Right forelimb (tissue), 1 donor: ENCODE results near the gene WBP2NL.
"Not testable (repeated sequence)": the region's sequence is repeated elsewhere in the genome, so short reads cannot be mapped to it uniquely, and the experiment has no call there.

ENCODE experiments used
- DNase-seq: peaks from one replicate; pipeline ENCODE4 v3.0.0-alpha.2; 2018

Gene WBP2NL

GRCh38 chr22:42035256-42035655, 36.7 kb downstream of the WBP2NL start:
- DNase-seq, result no peak

- DNase-seq, result no peak
Observed at GRCh38 chr22:42039271-42039670, 40.7 kb downstream of the WBP2NL start.

- DNase-seq, result no peak
Observed at GRCh38 chr22:42041784-42042183, 43.2 kb downstream of the WBP2NL start.

GRCh38 chr22:42050641-42051180, 52.1 kb downstream of the WBP2NL start:
- DNase-seq, result no peak

GRCh38 chr22:42052765-42053164, 54.2 kb downstream of the WBP2NL start:
- no peak for DNase-seq

GRCh38 chr22:42056757-42057511, 58.3 kb downstream of the WBP2NL start:
- DNase-seq, result no peak

- no peak for DNase-seq
Observed at GRCh38 chr22:42060489-42060888, 61.9 kb downstream of the WBP2NL start.

GRCh38 chr22:42061041-42061440, 62.5 kb downstream of the WBP2NL start:
- DNase-seq, result no peak

- no peak for DNase-seq
Observed at GRCh38 chr22:42062506-42063170, 64.0 kb downstream of the WBP2NL start.

GRCh38 chr22:42064629-42065028, 66.0 kb downstream of the WBP2NL start:
- DNase-seq, result no peak

- no peak for DNase-seq
Observed at GRCh38 chr22:42065438-42066125, 67.0 kb downstream of the WBP2NL start.

GRCh38 chr22:42066126-42066761, 67.7 kb downstream of the WBP2NL start:
- no peak for DNase-seq

- no peak for DNase-seq
Observed at GRCh38 chr22:42066937-42067336, 68.3 kb downstream of the WBP2NL start.

- no peak for DNase-seq
Observed at GRCh38 chr22:42067671-42068251, 69.2 kb downstream of the WBP2NL start.

- DNase-seq, result peak; percentile 31
Observed at GRCh38 chr22:42068291-42068690, 69.7 kb downstream of the WBP2NL start.

GRCh38 chr22:42069801-42070516, 71.4 kb downstream of the WBP2NL start:
- DNase-seq, result no peak

GRCh38 chr22:42070517-42071422, 72.2 kb downstream of the WBP2NL start, which contains the start of gene NAGA:
Gene NAGA, minus strand, starts transcription at chr22:42070812. Its CDS starts 515 bp downstream, at chr22:42070297.
- peak; percentile 94 for DNase-seq

- not testable (repeated sequence) for DNase-seq
Observed at GRCh38 chr22:42071508-42071907, 72.9 kb downstream of the WBP2NL start.

GRCh38 chr22:42072606-42073330, 74.2 kb downstream of the WBP2NL start:
- no peak for DNase-seq

GRCh38 chr22:42073621-42074041, 75.0 kb downstream of the WBP2NL start:
- no peak for DNase-seq
